ENCODE results near the gene PDIA5. TPM values are rescaled to one million over a fixed set of nuclear protein-coding genes. Genes with fewer than 3 reads are reported as not detected.

PDIA5 gene
- total RNA-seq, result 119 and 131 TPM in 2 replicates

- DNase-seq (ENCODE audit: extremely low read depth, low read depth, low spot score), result no peak
Measured at GRCh38 chr3:123066896-123067688, at the start of gene PDIA5. TSS of gene PDIA5 (plus strand) at chr3:123067025. CDS start at chr3:123067165, 140 bp downstream.

GRCh38 chr3:123018683-123019082 lies 48.1 kb upstream of the PDIA5 start:
- DNase-seq (ENCODE audit: extremely low read depth, low read depth, low spot score), result no peak

- DNase-seq (ENCODE audit: extremely low read depth, low read depth, low spot score), result no peak
Measured at GRCh38 chr3:123019161-123019560, 47.7 kb upstream of the PDIA5 start.

- no peak for DNase-seq (ENCODE audit: extremely low read depth, low read depth, low spot score)
Measured at GRCh38 chr3:123019591-123019990, 47.2 kb upstream of the PDIA5 start.

- no peak for DNase-seq (ENCODE audit: extremely low read depth, low read depth, low spot score)
Measured at GRCh38 chr3:123020709-123021108, 46.1 kb upstream of the PDIA5 start.

GRCh38 chr3:123021388-123021787 lies 45.4 kb upstream of the PDIA5 start:
- no peak for DNase-seq (ENCODE audit: extremely low read depth, low read depth, low spot score)

GRCh38 chr3:123021996-123022510 lies 44.8 kb upstream of the PDIA5 start:
- no peak for DNase-seq (ENCODE audit: extremely low read depth, low read depth, low spot score)

GRCh38 chr3:123024056-123024455 lies 42.8 kb upstream of the PDIA5 start:
- no peak for DNase-seq (ENCODE audit: extremely low read depth, low read depth, low spot score)

GRCh38 chr3:123025642-123026521 lies 40.9 kb upstream of the PDIA5 start:
- no peak for DNase-seq (ENCODE audit: extremely low read depth, low read depth, low spot score)

GRCh38 chr3:123026565-123027291 lies 40.1 kb upstream of the PDIA5 start:
- no peak for DNase-seq (ENCODE audit: extremely low read depth, low read depth, low spot score)

- no peak for DNase-seq (ENCODE audit: extremely low read depth, low read depth, low spot score)
Measured at GRCh38 chr3:123027292-123028232, 39.3 kb upstream of the PDIA5 start, which contains the start of gene SEMA5B. TSS of gene SEMA5B (minus strand) at chr3:123027763. CDS start at chr3:122961263, 66,500 bp downstream.

GRCh38 chr3:123028233-123028828 lies 38.5 kb upstream of the PDIA5 start:
- DNase-seq (ENCODE audit: extremely low read depth, low read depth, low spot score), result peak; percentile 20

GRCh38 chr3:123031051-123031450 lies 35.8 kb upstream of the PDIA5 start:
- no peak for DNase-seq (ENCODE audit: extremely low read depth, low read depth, low spot score)

- no peak for DNase-seq (ENCODE audit: extremely low read depth, low read depth, low spot score)
Measured at GRCh38 chr3:123032057-123032456, 34.8 kb upstream of the PDIA5 start.

- no peak for DNase-seq (ENCODE audit: extremely low read depth, low read depth, low spot score)
Measured at GRCh38 chr3:123034120-123034519, 32.7 kb upstream of the PDIA5 start.

GRCh38 chr3:123034996-123035395 lies 31.8 kb upstream of the PDIA5 start:
- no peak for DNase-seq (ENCODE audit: extremely low read depth, low read depth, low spot score)

- no peak for DNase-seq (ENCODE audit: extremely low read depth, low read depth, low spot score)
Measured at GRCh38 chr3:123036352-123037014, 30.3 kb upstream of the PDIA5 start.

- DNase-seq (ENCODE audit: extremely low read depth, low read depth, low spot score), result no peak
Measured at GRCh38 chr3:123037015-123037375, 29.8 kb upstream of the PDIA5 start.

- no peak for DNase-seq (ENCODE audit: extremely low read depth, low read depth, low spot score)
Measured at GRCh38 chr3:123038751-123039150, 28.1 kb upstream of the PDIA5 start.

Measured in glomerular endothelial cell (primary cell).